OCI-LY3 (cell line): ENCODE measurements around the gene SLC37A1.
A peak's percentile ranks its signal among the peaks of the same experiment; 100 is the strongest.

ENCODE experiments used
- H2AFZ ChIP-seq: fragments of 200-600, 300-600 bp; shearing (Covaris generic); 2 replicates; pipeline ENCODE4 v1.6.0; 2014; ENCODE audit warnings: antibody characterized with exemption, low read depth, low read length
- H3K27ac ChIP-seq: fragments of 200-600, 300-600 bp; sonication (generic); 2 replicates; pipeline ENCODE4 v1.5.1; 2014; ENCODE audit warnings: mild to moderate bottlenecking, low read length, moderate library complexity, mixed read lengths
- H3K27me3 ChIP-seq: fragments of 200-600, 300-600 bp; sonication (generic); 2 replicates; pipeline ENCODE4 v1.6.1; 2014; ENCODE audit warnings: low read depth, low read length, mixed read lengths
- H3K36me3 ChIP-seq: fragments of 200-600, 300-600 bp; sonication (generic); replicated peaks from 2 replicates; pipeline ENCODE3; 2014; ENCODE audit warnings: low read depth, low read length, mixed read lengths
- H3K4me1 ChIP-seq: fragments of 300-600, 200-600 bp; sonication (generic); 2 replicates; pipeline ENCODE4 v1.6.1; 2014; ENCODE audit warnings: low read length, mixed read lengths
- H3K4me2 ChIP-seq: fragments of 200-600, 300-600 bp; sonication (generic); 2 replicates; pipeline ENCODE4 v1.6.1; 2014; ENCODE audit warnings: low read length, mixed read lengths
- H3K4me3 ChIP-seq: fragments of 300-600, 200-600 bp; sonication (generic); 2 replicates; pipeline ENCODE4 v1.5.1; 2014; ENCODE audit warnings: antibody characterized with exemption, mild to moderate bottlenecking, low read length, moderate library complexity
- H3K79me2 ChIP-seq: fragments of 300-600, 200-600 bp; shearing (Covaris generic); 2 replicates; pipeline ENCODE4 v1.6.1; 2014; ENCODE audit warnings: mild to moderate bottlenecking, low read length, mixed read lengths
- H3K9ac ChIP-seq: fragments of 300-600, 200-600 bp; shearing (Covaris generic); 2 replicates; pipeline ENCODE4 v1.6.0; 2014; ENCODE audit warnings: mild to moderate bottlenecking, low read length, moderate library complexity
- H3K9me3 ChIP-seq: fragments of 200-600, 300-600 bp; shearing (Covaris generic); 2 replicates; pipeline ENCODE4 v1.6.1; 2014; ENCODE audit warnings: low read length, mixed read lengths; ENCODE audit not compliant: insufficient read depth
- H4K20me1 ChIP-seq: fragments of 200-600, 300-600 bp; sonication (generic); 2 replicates; pipeline ENCODE4 v1.6.1; 2016; ENCODE audit warnings: low read length, mixed read lengths; ENCODE audit not compliant: insufficient read depth
- CTCF ChIP-seq: fragments of 200-600, 300-600 bp; sonication (generic); IDR thresholded peaks from 2 replicates; pipeline ENCODE4 v1.5.1; 2014; ENCODE audit warnings: antibody characterized with exemption, low read length, low read depth
- EZH2phosphoT487 ChIP-seq: fragments of 200-600 bp; shearing (Covaris generic); IDR thresholded peaks from 2 replicates; pipeline ENCODE4 v1.6.1; 2018; ENCODE audit warnings: antibody characterized with exemption, mixed run types, low read depth

SLC37A1 gene

GRCh38 chr21:42514883-42515228 is 1.2 kb downstream of the SLC37A1 start:
- H3K27ac ChIP-seq: no peak overlapping the region; the same call in 1 of the 2 replicates
- no peaks in the 10 kb centered on the region for H4K20me1 ChIP-seq
- TF ChIP-seq CTCF: no peak
- TF ChIP-seq EZH2phosphoT487: no peak

GRCh38 chr21:42515708-42516502 is 2.3 kb downstream of the SLC37A1 start:
- H3K4me2 ChIP-seq: peak overlapping the region; percentile 95
- peaks cover 14% of the 10 kb centered on the region for H3K79me2 ChIP-seq
- peak overlapping the region; percentile 96 for H3K4me3 ChIP-seq
- TF ChIP-seq CTCF: no peak
- TF ChIP-seq EZH2phosphoT487: no peak
- peaks cover 14% of the 10 kb centered on the region for H3K4me1 ChIP-seq
- H3K9ac ChIP-seq: no peak overlapping the region
- no peak overlapping the region for H2AFZ ChIP-seq
- H3K27me3 ChIP-seq: no peaks in the 10 kb centered on the region
- H3K36me3 ChIP-seq: peaks cover 25% of the 10 kb centered on the region
- no peaks in the 10 kb centered on the region for H3K9me3 ChIP-seq
- H3K27ac ChIP-seq: no peak overlapping the region
- no peaks in the 10 kb centered on the region for H4K20me1 ChIP-seq

More at GRCh38 chr21:42514883-42515228, 1.2 kb downstream of the SLC37A1 start:
- Histone ChIP-seq H3K4me3 (peak overlapping the region; percentile 96), H3K4me1 (peaks cover 14% of the 10 kb centered on the region), H3K9ac (peak overlapping the region; percentile 94), H3K79me2 (peaks cover 14% of the 10 kb centered on the region), H3K9me3 (no peaks in the 10 kb centered on the region), H3K27me3 (no peaks in the 10 kb centered on the region), H2AFZ (no peak overlapping the region), H3K36me3 (peaks cover 15% of the 10 kb centered on the region), H3K4me2 (peak overlapping the region; percentile 95)

- no peak overlapping the region for H2AFZ ChIP-seq
- no peak overlapping the region for H3K4me2 ChIP-seq
- no peak overlapping the region for H3K9ac ChIP-seq
- peaks cover 39% of the 10 kb centered on the region for H3K36me3 ChIP-seq
- no peaks in the 10 kb centered on the region for H3K9me3 ChIP-seq
- H3K27ac ChIP-seq: no peak overlapping the region
- TF ChIP-seq CTCF: no peak
- no peak for TF ChIP-seq EZH2phosphoT487
- peaks cover 13% of the 10 kb centered on the region for H3K4me1 ChIP-seq
- H3K27me3 ChIP-seq: no peaks in the 10 kb centered on the region
- H3K4me3 ChIP-seq: no peak overlapping the region
- no peaks in the 10 kb centered on the region for H4K20me1 ChIP-seq
- peaks cover 14% of the 10 kb centered on the region for H3K79me2 ChIP-seq
These were observed 4.6 kb downstream of the SLC37A1 start for GRCh38 chr21:42518215-42518614.

- no peak overlapping the region for H3K4me2 ChIP-seq
- H3K9me3 ChIP-seq: no peaks in the 10 kb centered on the region
- H3K4me3 ChIP-seq: no peak overlapping the region
- no peaks in the 10 kb centered on the region for H3K27me3 ChIP-seq
- TF ChIP-seq EZH2phosphoT487: no peak
- no peak for TF ChIP-seq CTCF
- peaks cover 14% of the 10 kb centered on the region for H3K79me2 ChIP-seq
- no peak overlapping the region for H2AFZ ChIP-seq
- H3K4me1 ChIP-seq: peaks cover 12% of the 10 kb centered on the region
- peaks cover 43% of the 10 kb centered on the region for H3K36me3 ChIP-seq
- no peak overlapping the region for H3K9ac ChIP-seq
- no peaks in the 10 kb centered on the region for H4K20me1 ChIP-seq
- H3K27ac ChIP-seq: no peak overlapping the region
These were observed 5.0 kb downstream of the SLC37A1 start for GRCh38 chr21:42518626-42519025.
